HUES64 (cell line): ENCODE data around the gene CABLES2.
A peak's percentile ranks its signal among the peaks of the same experiment; 100 is the strongest.
"Not testable (repeated sequence)": the region's sequence is repeated elsewhere in the genome, so short reads cannot be mapped to it uniquely, and the experiment has no call there.

ENCODE experiments used
- H3K27ac ChIP-seq: 2 replicates; pipeline ENCODE4 v1.7.0; 2013; ENCODE audit warnings: low read depth, low read length, inconsistent platforms
- H3K27me3 ChIP-seq: 2 replicates; pipeline ENCODE4 v1.6.1; 2013; ENCODE audit warnings: mild to moderate bottlenecking, low read length; ENCODE audit not compliant: insufficient read depth
- H3K36me3 ChIP-seq: 2 replicates; pipeline ENCODE4 v1.6.1; 2013; ENCODE audit warnings: mild to moderate bottlenecking, low read length; ENCODE audit not compliant: insufficient read depth
- H3K4me1 ChIP-seq: 2 replicates; pipeline ENCODE4 v1.6.1; 2013; ENCODE audit warnings: mild to moderate bottlenecking, low read length, moderate library complexity; ENCODE audit not compliant: insufficient read depth
- H3K4me3 ChIP-seq: 2 replicates; pipeline ENCODE4 v1.5.1; 2013; ENCODE audit warnings: mild to moderate bottlenecking, low read length, moderate library complexity
- H3K9ac ChIP-seq: 2 replicates; pipeline ENCODE4 v1.6.1; 2013; ENCODE audit warnings: mild to moderate bottlenecking, low read depth, low read length
- H3K9me3 ChIP-seq: 2 replicates; pipeline ENCODE4 v1.6.1; 2013; ENCODE audit warnings: low read depth, low read length; ENCODE audit not compliant: insufficient read depth
- WGBS: fragments of 150-250, 120-280 bp; methylation state at CpG from one replicate; pipeline ENCODE4 v1.1.7; 2013; ENCODE audit warnings: missing lambda C conversion rate; 5-methylcytosine and 5-hydroxymethylcytosine counted together

Gene CABLES2

DNA sequence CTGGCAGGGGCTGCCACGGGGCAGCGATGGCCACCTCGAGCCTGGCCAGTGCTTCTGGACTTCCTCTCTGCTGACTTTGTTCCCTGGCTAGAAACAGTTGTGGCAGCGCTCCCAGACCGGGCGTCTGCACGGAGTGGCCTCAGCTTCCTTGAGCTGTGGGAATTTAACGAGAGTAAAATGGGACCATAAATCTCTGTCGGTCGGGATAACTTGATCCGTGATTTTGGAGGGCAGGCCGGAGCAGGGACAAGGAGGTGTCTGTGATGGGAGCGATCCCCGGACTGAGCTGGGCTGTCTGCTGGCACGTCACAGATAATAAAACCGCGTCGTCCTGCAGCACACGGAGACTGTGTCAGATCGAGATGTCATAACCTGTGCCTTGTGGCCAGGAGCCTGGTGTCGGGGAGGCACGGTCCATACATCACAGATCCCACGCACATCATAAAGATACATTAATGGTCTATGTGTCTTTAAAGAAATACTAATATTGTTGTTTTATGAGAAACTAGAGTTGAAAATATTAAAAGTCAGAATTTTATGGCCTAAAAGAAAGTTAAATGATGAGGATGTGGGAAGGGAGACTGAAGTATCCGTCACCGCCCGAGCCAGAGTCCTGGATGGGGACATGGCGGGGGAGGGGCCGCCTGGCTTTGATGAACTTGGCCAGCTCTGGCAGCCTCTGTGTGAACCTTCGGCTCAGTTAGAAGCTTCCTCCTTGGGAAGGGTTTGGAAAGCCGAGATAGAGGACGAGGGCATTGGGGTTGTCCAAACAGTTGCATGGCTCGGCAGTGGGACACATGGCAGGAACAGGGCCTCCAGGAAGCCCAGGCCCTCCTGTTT, 26.8 kb upstream of the CABLES2 start:
- Histone ChIP-seq H3K27me3 (no peaks in the 10 kb centered on the region), H3K36me3 (no peaks in the 10 kb centered on the region), H3K27ac (no peak overlapping the region), H3K9me3 (no peaks in the 10 kb centered on the region), H3K4me1 (peaks cover 5% of the 10 kb centered on the region; the same call in 1 of the 2 replicates), H3K4me3 (no peak overlapping the region), H3K9ac (no peak overlapping the region)
- WGBS: 90% methylated on average over 32 of the region's 32 CpGs

DNA sequence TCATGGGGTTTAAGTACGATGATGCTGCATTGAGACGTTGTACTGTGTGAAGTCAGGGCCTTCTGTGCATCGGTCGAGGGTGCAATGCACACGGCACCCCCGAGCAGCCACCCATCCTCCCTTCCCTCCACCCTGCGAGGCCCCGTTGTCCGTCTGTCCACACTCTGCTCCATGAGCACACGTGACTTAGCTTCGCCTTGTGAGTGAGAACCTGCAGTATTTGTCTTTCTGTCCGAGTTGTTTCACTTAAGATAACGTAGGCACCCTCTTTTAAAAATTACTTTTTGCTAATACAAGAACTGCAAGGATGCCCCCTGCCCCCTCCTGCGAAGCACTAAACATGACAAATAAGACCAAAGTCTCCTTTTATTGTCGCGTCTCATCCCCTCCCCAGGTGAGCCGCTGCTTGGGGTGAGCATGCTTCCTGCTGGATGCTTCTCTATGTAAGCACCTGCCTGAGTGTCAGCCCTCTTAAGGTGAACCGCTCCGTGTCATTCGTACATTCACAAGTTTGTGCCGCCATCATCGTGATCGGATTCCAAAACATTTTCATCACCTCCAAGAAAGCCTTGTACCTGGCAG, 23.9 kb upstream of the CABLES2 start:
- Histone ChIP-seq H3K4me1 (peaks cover 11% of the 10 kb centered on the region), H3K9me3 (no peaks in the 10 kb centered on the region), H3K36me3 (no peaks in the 10 kb centered on the region), H3K9ac (no peak overlapping the region), H3K27me3 (no peaks in the 10 kb centered on the region), H3K27ac (no peak overlapping the region), H3K4me3 (no peak overlapping the region)
- 76% methylated on average over 23 of the region's 23 CpGs for WGBS

DNA sequence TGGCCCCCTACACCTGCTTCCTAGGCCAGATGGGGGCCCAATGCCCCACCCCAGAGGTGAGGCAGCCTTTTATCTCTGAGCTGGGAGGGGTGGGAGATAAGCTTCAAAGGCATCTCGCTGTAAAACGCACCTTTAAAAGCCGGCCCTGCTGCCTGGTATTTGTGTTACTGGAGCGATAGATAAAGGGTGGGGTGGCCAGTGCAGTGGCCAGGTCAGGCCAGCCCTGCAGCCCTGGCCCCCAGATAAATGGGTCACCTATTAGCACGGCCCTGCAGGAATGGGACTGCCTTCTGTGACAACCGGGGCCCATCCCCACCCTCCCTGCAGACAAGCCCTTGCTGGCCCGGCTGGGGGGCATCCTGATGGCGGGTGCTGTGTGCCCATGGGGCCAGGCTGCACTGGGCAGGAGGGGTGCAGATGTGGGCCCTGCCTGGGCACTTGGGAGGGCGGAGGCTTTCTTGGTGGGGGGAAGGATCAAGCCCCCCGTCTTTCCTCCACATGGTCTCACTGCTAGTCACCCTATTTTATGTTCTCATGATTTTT, 23.3 kb upstream of the CABLES2 start:
- no peaks in the 10 kb centered on the region for H3K36me3 ChIP-seq
- H3K27me3 ChIP-seq: no peaks in the 10 kb centered on the region
- H3K9me3 ChIP-seq: no peaks in the 10 kb centered on the region
- no peak overlapping the region for H3K9ac ChIP-seq
- no peak overlapping the region for H3K4me3 ChIP-seq
- H3K4me1 ChIP-seq: peaks cover 11% of the 10 kb centered on the region
- 81% methylated on average over 8 of the region's 10 CpGs for WGBS
- H3K27ac ChIP-seq: no peak overlapping the region

DNA sequence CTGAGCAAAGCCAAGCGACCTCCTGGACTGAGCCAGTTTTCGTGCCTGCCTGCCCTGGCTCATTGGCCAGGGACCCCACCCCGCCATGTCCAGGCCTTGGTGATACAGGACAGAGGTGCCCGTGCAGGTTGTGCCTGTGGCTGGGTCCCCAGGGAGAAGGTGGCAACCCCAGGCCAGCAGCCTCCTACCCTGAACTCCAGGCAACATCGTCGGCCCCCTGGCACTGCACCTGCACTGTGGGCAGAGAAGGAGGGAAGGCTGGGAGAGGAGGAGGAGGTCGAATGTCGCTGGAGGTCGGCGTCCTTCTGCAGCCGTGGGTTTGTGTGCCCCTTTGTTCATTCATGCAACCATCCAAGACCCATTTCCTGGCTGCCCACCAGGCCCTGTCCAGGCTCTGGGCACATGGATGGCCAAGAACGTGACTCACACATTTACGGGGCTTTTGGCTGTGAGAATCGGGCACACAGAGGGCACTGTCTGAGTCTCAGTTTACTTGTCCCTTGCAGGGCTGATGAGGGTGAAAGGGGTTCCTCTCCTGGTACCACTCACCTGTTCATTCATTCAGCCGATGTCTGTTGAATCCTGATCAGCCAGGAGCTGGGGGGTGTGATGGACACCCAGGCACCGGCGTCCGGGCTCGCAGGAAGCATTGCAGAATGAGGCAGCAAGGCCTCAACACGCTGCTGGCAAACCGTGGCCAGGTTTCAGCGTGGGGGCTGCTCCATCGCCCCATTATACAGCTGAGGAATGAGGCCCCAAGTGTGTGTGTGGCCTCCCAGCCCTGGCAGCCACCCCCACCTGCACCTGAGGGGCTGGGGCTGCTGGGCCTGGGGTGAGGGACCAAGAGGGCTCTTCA, 22.6 kb upstream of the CABLES2 start:
- Histone ChIP-seq H3K27ac (no peak overlapping the region), H3K9me3 (no peaks in the 10 kb centered on the region), H3K4me3 (no peak overlapping the region), H3K4me1 (peaks cover 11% of the 10 kb centered on the region), H3K27me3 (no peaks in the 10 kb centered on the region), H3K9ac (no peak overlapping the region), H3K36me3 (no peaks in the 10 kb centered on the region)
- 95% methylated on average over 23 of the region's 23 CpGs for WGBS

DNA sequence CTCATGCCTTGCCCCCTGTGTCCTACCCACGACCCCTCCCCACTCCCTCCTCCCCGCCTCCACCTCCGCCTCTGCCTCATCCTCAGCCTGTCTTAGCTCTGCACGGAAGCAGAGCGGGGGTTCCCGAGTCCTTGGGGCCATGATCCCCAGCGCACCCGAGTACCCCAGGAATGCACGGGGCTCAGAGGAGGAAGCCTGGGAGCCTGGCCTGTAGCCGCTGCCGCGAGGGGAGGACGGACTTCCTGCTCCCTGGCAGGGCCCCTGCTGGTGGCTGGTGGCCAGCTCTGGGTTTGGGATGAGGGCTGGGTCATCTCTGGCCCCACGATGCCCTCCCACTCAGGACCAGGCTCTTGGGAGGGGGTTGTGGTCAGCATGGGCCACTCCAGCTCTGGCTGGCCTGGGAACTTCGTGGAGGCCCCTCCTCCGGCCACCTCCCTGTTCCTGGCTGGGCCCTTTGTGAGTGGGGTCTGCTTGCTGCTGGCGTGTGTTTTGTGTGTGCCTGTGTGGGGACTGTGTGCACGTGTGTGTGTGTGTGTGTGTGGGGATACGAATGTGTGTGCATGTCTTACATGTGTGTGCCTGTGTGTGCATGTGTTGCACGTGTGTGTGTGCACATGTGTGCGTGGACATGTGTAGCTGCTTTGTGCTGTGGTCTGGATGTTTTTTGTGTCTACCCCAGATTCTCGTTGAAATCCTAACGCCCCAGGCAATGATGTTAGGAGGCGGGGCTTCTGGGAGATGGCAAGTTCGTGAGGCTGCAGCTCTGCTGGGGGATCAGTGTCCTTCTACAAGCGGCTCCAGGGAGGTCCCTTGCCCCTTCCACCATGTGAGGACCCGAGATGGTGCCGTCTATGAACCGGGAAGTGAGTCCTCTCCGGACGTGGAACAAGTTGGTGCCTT, 21.6 kb upstream of the CABLES2 start:
- 86% methylated on average over 31 of the region's 31 CpGs for WGBS
- Histone ChIP-seq H3K27me3 (no peaks in the 10 kb centered on the region), H3K27ac (no peak overlapping the region)

DNA sequence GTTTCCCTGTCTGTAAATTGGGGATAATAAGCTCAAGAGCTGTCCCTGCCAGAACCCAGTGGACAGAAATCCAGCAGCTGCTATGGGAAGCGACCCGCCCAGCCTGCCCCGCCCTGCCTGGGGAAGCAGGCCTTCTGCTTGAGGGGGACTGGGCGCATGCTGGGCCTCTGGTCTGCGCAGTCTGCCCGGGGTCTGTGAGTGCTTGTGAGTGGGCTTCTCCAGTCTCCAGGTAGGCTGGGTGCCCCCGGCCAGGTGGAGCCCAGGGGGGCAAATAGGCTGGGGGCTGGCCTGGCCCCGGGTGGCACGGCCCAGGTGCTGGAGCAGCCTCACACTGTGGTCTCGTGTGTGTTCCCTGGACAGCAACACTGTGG, 20.9 kb upstream of the CABLES2 start:
- Histone ChIP-seq H3K36me3 (no peaks in the 10 kb centered on the region), H3K4me1 (peaks cover 11% of the 10 kb centered on the region), H3K4me3 (no peak overlapping the region), H3K27ac (no peak overlapping the region), H3K9me3 (no peaks in the 10 kb centered on the region), H3K27me3 (no peaks in the 10 kb centered on the region), H3K9ac (no peak overlapping the region)
- 93% methylated on average over 10 of the region's 10 CpGs for WGBS

More for the DNA sequence above, 21.6 kb upstream of the CABLES2 start:
- no peaks in the 10 kb centered on the region for H3K36me3 ChIP-seq
- H3K4me1 ChIP-seq: peaks cover 11% of the 10 kb centered on the region
- H3K9me3 ChIP-seq: no peaks in the 10 kb centered on the region
- H3K4me3 ChIP-seq: no peak overlapping the region
- H3K9ac ChIP-seq: no peak overlapping the region

DNA sequence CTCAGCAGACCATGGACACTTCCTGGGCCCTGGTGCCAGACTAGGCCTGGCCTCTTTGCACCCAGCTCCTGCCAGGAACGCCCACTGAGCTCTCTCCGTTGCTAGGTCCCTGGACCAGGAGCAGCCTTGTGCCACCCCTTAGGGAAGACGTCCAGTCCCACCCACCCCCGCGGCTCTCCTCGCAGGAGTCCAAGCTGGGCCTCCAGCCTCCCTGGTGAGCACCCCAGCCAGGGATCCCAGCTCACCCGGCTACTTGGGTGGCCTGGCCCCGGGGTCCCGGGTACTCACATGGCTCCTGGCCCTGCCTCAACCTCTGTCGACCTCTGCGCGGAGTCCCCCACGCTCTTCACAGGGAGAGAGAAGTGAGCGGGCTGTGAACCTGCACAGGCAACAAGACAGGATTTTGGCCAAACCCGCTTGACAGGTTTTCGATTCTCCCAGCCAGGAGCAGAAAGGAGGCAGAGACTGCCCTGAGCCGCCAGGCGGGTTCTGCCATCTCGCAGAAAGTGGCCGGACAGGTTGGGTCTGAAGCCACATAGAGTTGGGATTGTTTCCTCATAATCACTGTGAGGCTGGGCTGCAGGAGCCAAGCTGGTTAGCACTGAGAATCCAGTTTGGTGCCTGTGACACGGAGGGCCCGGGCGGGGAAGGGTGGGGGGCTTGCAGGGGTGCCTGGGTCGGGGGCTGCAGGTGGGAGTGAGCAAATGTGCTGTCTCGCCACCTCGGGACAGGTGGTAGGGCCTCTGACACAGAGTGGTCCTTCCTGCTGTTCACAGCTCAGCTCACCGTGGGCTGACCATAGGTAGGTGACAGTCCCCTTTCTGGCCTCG, 20.3 kb upstream of the CABLES2 start, which contains the start of gene RBBP8NL:
Gene RBBP8NL, minus strand, starts transcription at position 368 of the 830 bp plus-strand sequence. CDS start 7,892 bp downstream, outside the sequence.
- Histone ChIP-seq H3K4me1 (peaks cover 11% of the 10 kb centered on the region), H3K4me3 (peak within 1 kb of the TSS; percentile 26), H3K27me3 (no peaks in the 10 kb centered on the region), H3K27ac (peak within 1 kb of the TSS; percentile 50), H3K9me3 (no peaks in the 10 kb centered on the region), H3K36me3 (no peaks in the 10 kb centered on the region), H3K9ac (peak within 1 kb of the TSS; percentile 55)
- WGBS: 86% methylated on average over 28 of the region's 28 CpGs

DNA sequence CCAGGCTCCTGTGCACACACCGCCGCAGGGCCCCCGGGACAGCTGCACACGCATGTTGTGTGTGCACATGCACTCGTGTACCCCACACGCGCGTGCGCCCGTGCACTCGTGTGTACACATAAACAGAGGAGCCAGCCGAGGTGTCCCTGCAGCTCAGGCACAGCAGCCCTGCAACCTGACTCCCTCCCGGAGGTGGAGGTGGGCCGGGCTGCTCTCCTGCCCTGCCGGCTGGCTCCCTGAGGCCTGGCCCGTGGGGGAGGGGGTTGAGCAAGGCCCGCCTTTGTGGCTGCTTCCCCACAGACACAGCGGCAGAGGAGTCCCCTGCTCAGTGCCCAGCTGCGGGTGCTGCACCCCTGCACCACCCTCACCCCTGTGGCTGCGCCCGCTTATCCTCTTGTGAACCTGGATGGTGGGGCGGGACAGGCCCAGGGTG, 19.6 kb upstream of the CABLES2 start:
- peaks cover 11% of the 10 kb centered on the region for H3K4me1 ChIP-seq
- WGBS: 55% methylated on average over 22 of the region's 22 CpGs
- peak overlapping the region; percentile 55 for H3K9ac ChIP-seq
- H3K27me3 ChIP-seq: no peaks in the 10 kb centered on the region
- H3K9me3 ChIP-seq: no peaks in the 10 kb centered on the region
- H3K27ac ChIP-seq: peak overlapping the region; percentile 50
- H3K4me3 ChIP-seq: peak overlapping the region; percentile 26; the same call in 1 of the 2 replicates
- no peaks in the 10 kb centered on the region for H3K36me3 ChIP-seq

DNA sequence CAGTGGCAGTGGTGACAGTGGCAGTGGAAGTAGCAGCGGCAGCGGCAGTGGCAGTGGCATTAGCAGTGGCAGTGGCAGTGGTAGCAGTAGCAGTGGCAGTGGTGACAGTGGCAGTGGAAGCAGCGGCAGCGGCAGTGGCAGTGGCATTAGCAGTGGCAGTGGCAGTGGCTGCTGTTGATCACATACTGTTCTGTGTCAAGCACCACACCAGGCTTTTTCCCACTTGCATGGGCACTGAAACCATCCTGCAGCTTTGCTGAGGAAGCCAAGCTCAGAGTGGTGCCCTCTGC, 18.9 kb upstream of the CABLES2 start:
- H3K27me3 ChIP-seq, H3K4me3 ChIP-seq, H3K36me3 ChIP-seq, H3K9ac ChIP-seq, H3K27ac ChIP-seq, H3K4me1 ChIP-seq, H3K9me3 ChIP-seq: not testable (repeated sequence)
- 97% methylated on average over 4 of the region's 4 CpGs for WGBS
